ENCODE results near the gene RERE.

DNA sequence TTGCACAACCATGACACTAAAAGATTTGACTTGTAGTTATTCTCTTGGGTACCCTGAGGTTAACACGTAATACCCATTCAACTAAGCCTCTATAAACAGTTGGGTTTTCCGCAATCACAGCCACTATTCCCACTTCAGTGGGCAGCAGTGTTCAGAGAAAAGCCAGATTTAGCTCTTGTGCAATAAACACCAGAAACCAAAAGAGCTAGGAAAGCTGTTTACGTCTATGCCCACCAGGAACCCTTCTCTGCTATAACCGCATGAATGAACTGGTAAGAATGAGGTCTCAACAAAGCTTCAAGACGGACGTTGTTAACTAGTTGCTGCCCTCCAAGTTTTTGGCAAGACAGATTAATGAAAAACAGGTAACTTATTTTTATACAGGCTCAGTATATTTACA lies 398.3 kb downstream of the RERE start:
- no peak for TF ChIP-seq CTCF (IDR thresholded peaks at IDR 0.05; ENCODE audit: insufficient read depth, low read length, poor library complexity, severe bottlenecking)
- no peak for TF ChIP-seq EZH2phosphoT487 (conservative IDR thresholded peaks at IDR 0.05; ENCODE audit: low read length)

Measured in SU-DHL-6 (cell line).